HFF-Myc (cell line): ENCODE results near the gene TOX2.

Source experiments
- DNase-seq: peaks from one replicate; pipeline ENCODE4 v3.0.0-alpha.2; 2011; ENCODE audit warnings: low read depth; ENCODE audit errors: extremely low read depth
- H3K4me3 ChIP-seq: replicated peaks from 2 replicates; pipeline ENCODE4 v1.5.1; 2011; ENCODE audit warnings: low read depth, mild to moderate bottlenecking, control low read depth, low read length
- TF ChIP-seq, protein P1 (sequence below): IDR thresholded peaks from 2 replicates; pipeline ENCODE4 v1.5.1; 2012; ENCODE audit warnings: mild to moderate bottlenecking, low read depth, low read length, control low read depth; ENCODE audit errors: missing control alignments

TOX2 gene

DNA sequence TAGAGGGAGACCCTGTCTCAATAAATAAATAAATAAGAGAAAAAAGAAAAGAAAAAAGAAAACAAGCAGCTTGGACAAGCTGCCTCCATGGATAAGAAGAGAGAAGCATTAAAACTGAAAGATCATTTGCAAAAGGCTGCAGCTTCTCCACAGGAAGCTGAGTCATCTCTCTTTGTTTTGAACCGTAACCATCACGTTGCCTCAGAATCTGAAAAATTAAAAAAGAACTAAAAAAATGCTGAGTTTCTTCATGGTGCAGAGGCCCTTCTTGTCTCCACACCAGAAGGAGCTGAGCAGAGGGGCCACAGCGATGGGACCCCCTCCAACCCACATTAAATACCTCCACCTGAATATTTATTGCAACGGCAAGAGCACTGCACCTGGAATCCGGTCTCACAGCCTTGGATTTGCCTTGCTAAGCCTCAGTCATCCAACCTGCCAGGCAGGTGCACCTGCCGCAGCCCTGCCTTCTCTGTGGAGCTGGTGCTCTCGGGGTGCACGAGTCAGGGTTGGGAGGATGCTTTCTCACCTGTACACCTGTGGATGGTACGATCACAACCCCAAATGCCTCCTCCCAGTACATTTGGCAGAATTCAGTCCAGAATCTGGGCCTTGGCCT lies 28.1 kb downstream of the TOX2 start:
- no peak for DNase-seq
- no peak overlapping the region for H3K4me3 ChIP-seq
- TF ChIP-seq, protein P1, sequence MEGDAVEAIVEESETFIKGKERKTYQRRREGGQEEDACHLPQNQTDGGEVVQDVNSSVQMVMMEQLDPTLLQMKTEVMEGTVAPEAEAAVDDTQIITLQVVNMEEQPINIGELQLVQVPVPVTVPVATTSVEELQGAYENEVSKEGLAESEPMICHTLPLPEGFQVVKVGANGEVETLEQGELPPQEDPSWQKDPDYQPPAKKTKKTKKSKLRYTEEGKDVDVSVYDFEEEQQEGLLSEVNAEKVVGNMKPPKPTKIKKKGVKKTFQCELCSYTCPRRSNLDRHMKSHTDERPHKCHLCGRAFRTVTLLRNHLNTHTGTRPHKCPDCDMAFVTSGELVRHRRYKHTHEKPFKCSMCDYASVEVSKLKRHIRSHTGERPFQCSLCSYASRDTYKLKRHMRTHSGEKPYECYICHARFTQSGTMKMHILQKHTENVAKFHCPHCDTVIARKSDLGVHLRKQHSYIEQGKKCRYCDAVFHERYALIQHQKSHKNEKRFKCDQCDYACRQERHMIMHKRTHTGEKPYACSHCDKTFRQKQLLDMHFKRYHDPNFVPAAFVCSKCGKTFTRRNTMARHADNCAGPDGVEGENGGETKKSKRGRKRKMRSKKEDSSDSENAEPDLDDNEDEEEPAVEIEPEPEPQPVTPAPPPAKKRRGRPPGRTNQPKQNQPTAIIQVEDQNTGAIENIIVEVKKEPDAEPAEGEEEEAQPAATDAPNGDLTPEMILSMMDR, result no peak

DNA sequence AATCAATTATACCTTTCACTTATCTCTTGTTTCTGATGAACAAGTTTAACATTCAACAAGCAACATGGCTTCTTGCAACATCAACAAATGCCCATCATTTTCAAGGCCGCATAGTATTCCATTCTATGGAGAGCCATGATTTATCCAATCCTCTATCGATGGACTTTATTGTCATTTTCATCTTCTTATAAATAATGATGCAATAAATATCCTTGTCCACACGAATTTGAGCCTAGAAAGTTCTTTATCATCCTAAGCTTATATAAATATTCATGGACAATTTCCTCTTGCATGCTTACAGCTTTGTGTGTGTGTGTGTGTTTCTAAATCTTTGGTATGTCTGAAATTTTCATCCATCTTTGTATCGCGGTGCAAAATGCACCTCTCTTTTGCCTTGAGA lies 29.1 kb downstream of the TOX2 start:
- TF ChIP-seq, protein P1, result no peak
- DNase-seq, result no peak
- no peak overlapping the region for H3K4me3 ChIP-seq

DNA sequence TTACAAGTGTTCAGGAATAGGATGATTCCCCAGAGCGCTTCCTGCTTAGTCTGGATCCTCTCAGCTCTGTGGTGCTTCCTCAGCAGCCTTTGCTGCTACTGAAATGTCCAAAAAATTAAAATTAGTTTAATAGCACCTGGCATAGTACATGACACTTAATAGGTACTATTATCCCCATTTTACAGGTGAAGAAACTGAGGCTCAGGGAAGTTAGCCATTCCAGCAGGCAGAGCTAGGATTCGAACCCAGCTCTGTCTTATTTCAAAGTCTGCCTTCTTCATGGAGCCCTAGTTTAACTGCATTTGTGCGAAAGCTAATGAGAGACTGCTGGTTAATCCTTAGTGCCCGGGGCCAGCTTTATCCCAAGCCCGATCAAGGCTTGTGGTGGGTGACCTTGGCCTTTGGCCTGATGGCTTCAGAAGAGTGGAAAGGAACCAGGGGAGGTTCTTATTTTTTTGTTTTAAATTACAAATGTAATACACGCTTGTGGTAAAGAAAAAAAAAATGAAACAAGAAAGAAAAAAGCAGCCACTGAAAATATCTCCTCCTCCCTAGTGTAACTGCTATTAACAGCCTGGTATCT lies 30.1 kb downstream of the TOX2 start:
- H3K4me3 ChIP-seq, result no peak overlapping the region

DNA sequence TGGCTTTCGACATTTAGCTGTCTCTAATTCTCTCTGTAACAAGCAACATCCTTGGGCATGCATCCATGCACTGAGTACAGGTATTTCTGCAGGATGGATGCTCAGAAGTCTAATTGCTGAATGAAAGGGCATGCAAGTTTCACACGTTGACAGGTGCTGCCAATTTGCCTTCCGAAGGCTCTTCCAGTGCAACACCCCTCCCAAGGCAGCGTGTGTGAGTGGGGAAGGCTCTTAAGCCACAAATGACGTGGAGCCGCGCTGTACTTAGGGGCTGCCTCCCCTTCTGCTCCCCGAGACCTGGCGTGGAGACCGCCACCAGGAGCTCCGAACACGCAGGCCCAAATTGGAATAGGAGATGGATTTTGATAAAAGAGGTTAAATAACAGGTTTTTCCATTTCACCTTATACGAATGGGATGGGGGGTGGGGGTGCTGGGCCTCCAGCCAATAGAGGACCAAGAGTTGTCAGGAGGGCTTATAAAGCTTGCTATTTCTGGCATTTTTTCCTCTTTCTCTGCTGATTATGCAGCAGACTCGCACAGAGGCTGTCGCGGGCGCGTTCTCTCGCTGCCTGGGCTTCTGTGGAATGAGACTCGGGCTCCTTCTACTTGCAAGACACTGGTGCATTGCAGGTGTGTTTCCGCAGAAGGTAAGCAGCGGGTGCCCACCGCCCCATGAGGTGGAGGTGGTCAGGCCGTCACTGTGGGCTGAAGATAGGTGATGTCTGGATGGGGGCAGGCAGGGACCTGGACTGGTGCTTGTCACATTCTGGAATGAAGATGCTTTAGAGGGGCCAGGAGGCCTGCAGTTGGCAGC lies 30.9 kb downstream of the TOX2 start:
- no peak for DNase-seq
- no peak overlapping the region for H3K4me3 ChIP-seq
- TF ChIP-seq, protein P1, result no peak

More for the DNA sequence above, 30.1 kb downstream of the TOX2 start:
- TF ChIP-seq, protein P1, result no peak
- no peak for DNase-seq

DNA sequence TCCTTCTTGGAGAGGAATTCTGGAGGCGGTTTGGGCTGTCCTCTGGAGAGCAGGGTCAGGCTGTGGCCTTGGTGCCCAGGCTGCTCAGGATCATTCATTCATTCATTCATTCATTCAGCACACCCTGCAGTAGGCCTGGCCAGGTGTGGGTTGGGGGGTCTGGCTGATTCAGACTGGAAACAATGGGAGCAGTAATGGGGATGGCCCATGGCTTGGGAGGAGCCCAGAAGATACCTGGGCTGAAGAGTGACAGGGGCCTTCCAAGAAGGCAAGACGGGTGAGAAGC lies 31.5 kb downstream of the TOX2 start:
- no peak overlapping the region for H3K4me3 ChIP-seq
- no peak for DNase-seq
- TF ChIP-seq, protein P1, result no peak

DNA sequence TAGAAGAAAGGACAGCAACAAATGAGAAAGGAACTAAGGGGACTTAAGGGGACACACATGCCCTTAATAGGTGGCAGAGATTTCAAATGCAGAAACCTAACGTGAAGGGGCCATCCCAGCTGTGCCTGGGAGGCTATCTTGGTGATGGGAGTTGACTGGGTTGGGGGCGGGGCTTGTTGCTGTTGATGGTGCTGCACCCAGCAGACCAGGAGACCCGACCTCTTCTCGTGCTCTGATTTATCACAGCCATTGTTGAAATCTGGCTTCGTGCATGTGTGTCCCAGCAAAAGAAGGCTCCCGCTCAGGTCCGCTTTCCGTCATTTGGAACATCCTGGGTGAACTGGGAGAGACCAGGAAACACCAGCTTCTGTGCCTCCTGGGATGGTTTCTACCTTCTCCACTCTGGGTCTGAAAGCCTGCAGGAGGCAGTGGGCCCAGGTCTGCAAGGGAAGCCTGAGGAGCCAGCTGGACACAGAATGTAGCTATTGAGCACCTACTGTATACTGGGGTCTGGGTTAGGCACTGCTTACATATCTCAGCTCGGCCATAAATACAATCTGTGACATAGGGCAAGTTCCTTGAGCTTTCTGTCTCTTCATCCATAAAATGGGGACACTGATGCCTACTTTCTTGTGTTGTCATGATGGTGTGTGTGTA lies 32.1 kb downstream of the TOX2 start:
- TF ChIP-seq, protein P1, result no peak
- no peak for DNase-seq

More for the DNA sequence above, 32.1 kb downstream of the TOX2 start:
- no peak overlapping the region for H3K4me3 ChIP-seq
